Activated naive CD4-positive, alpha-beta T cell treated with anti-CD3 and anti-CD28 coated beads, Interleukin-2, amount 50 U/mL, for 24 hours (primary cell): Measurements from ENCODE around the gene PRPF39.

ENCODE experiments used
- H3K27ac Mint-ChIP-seq: one replicate; pipeline ENCODE4 v1.8.0; 2021; ENCODE audit warnings: mild to moderate bottlenecking, mixed read lengths
- H3K27me3 Mint-ChIP-seq: one replicate; pipeline ENCODE4 v1.8.0; 2021; ENCODE audit warnings: mixed read lengths
- H3K36me3 Mint-ChIP-seq: one replicate; pipeline ENCODE4 v1.8.0; 2021; ENCODE audit warnings: mixed read lengths
- H3K4me1 Mint-ChIP-seq: one replicate; pipeline ENCODE4 v1.8.0; 2021; ENCODE audit warnings: mixed read lengths
- H3K4me3 Mint-ChIP-seq: one replicate; pipeline ENCODE4 v1.8.0; 2021; ENCODE audit warnings: mild to moderate bottlenecking, mixed read lengths
- H3K9me3 Mint-ChIP-seq: one replicate; pipeline ENCODE4 v1.8.0; 2021; ENCODE audit warnings: mixed read lengths

PRPF39 gene

GRCh38 chr14:45144658-45145057, 60.7 kb downstream of the PRPF39 start:
- Mint-ChIP-seq H3K27me3 (no peaks in the 10 kb centered on the region), H3K4me3 (no peak overlapping the region), H3K27ac (no peak overlapping the region), H3K36me3 (peaks cover 7% of the 10 kb centered on the region), H3K4me1 (peaks cover 11% of the 10 kb centered on the region), H3K9me3 (no peaks in the 10 kb centered on the region)

- peaks cover 7% of the 10 kb centered on the region for H3K36me3 Mint-ChIP-seq
- H3K9me3 Mint-ChIP-seq = no peaks in the 10 kb centered on the region
- no peak overlapping the region for H3K4me3 Mint-ChIP-seq
- peaks cover 9% of the 10 kb centered on the region for H3K4me1 Mint-ChIP-seq
- H3K27ac Mint-ChIP-seq = no peak overlapping the region
- no peaks in the 10 kb centered on the region for H3K27me3 Mint-ChIP-seq
Measured at GRCh38 chr14:45145214-45145613, 61.3 kb downstream of the PRPF39 start.

GRCh38 chr14:45149602-45150001, 65.7 kb downstream of the PRPF39 start:
- no peaks in the 10 kb centered on the region for H3K27me3 Mint-ChIP-seq
- no peaks in the 10 kb centered on the region for H3K9me3 Mint-ChIP-seq
- no peak overlapping the region for H3K4me3 Mint-ChIP-seq
- H3K36me3 Mint-ChIP-seq = peaks cover 8% of the 10 kb centered on the region
- H3K4me1 Mint-ChIP-seq = no peaks in the 10 kb centered on the region
- no peak overlapping the region for H3K27ac Mint-ChIP-seq

GRCh38 chr14:45150386-45150890, 66.5 kb downstream of the PRPF39 start:
- no peaks in the 10 kb centered on the region for H3K4me1 Mint-ChIP-seq
- H3K36me3 Mint-ChIP-seq = peaks cover 8% of the 10 kb centered on the region
- no peak overlapping the region for H3K4me3 Mint-ChIP-seq
- no peak overlapping the region for H3K27ac Mint-ChIP-seq
- no peaks in the 10 kb centered on the region for H3K9me3 Mint-ChIP-seq
- H3K27me3 Mint-ChIP-seq = no peaks in the 10 kb centered on the region

- Mint-ChIP-seq H3K4me3 (no peak overlapping the region), H3K27ac (no peak overlapping the region), H3K9me3 (no peaks in the 10 kb centered on the region), H3K27me3 (no peaks in the 10 kb centered on the region), H3K4me1 (no peaks in the 10 kb centered on the region), H3K36me3 (peaks cover 3% of the 10 kb centered on the region)
Measured at GRCh38 chr14:45156067-45156466, 72.2 kb downstream of the PRPF39 start.
